ENCODE results near the gene KRTAP4-12.
"Not testable (repeated sequence)": the region's sequence is repeated elsewhere in the genome, so short reads cannot be mapped to it uniquely, and the experiment has no call there.

Gene KRTAP4-12

DNA sequence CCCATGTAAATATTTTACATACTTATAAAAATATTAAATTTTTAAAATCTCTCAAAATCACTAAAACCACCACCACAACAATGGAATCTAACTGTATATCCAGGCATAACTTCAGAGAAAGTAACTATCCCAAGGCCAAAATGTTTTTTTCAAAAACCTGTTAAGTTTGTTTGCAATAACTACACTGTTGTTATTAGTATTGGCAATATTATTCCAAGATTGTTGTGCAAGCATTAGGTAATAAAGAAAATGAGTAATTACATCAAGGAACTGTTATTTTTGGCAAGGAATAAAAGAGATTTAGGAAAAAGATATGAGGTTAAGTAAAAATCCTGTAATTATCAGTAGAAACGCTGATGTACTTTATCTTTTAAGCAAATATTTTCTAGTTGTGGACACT is 3.4 kb upstream of the KRTAP4-12 start:
- H3K4me3 ChIP-seq (ENCODE audit: low read depth, low read length): no peak overlapping the region

DNA sequence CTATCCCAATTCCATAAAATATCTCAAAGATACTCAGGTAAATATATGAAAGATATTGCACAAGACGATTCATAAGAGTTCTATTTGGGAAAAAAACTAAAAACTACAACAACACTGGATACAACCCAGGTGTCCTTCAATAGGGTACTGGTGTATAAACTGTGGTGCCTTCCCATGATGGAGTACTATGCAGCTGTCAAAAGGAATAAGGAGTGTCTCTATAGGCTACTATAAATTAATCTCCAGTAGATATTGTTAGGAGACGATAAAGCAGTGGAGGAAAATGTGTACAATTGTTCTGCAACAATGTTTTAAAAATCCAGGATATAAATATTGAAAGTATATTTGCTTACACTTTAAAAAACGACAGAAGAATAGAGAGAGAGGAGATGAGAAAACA is 2.4 kb upstream of the KRTAP4-12 start:
- H3K4me3 ChIP-seq (ENCODE audit: low read depth, low read length): no peak overlapping the region

DNA sequence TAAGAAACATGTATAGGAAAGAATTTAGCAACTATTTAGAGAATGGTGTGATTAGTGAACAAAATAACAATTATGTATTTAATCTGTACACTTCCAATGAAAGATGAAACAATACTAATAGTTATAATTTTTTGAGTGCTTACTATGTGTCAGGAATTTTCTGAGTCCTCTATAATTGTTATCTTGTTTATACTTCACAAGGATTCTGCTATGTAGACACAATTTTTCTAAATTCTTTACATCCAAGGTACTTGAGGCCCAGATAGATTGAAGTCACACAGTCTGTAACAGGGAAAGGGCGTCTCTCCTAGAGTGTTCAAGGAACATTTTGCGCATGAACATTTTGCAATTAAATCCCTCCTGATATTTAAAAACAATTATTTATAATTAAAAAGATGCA is 1.1 kb upstream of the KRTAP4-12 start:
- H3K4me3 ChIP-seq (ENCODE audit: low read depth, low read length): no peak overlapping the region

DNA sequence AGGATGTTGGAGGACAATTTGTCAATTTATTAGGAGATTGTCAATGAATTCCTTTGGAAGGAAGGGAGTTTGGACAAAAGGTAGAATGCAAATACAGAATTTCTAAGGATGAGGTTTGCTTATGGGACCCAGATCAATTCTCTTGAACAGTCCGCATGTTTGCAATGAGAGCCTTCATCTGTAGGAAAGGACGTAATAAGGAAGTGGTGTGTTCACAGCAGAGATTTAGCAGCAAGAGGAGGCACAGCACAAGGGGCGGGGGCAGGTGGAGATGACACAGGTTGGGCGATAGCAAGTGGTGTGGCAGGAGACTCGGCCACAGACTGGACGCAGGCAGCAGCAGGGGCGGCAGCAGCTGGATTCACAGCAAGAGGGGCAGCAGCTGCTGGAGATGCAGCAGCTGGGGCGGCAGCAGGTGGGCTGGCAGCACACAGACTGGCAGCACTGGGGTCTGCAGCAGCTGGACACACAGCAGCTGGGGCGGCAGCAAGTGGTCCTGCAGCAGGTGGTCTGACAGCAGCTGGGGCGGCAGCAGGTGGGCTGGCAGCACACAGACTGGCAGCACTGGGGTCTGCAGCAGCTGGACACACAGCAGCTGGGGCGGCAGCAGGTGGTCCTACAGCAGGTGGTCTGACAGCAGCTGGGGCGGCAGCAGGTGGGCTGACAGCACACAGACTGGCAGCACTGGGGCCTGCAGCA is 541 bp downstream of the KRTAP4-12 start:
- H3K4me3 ChIP-seq (ENCODE audit: low read depth, low read length): not testable (repeated sequence)

DNA sequence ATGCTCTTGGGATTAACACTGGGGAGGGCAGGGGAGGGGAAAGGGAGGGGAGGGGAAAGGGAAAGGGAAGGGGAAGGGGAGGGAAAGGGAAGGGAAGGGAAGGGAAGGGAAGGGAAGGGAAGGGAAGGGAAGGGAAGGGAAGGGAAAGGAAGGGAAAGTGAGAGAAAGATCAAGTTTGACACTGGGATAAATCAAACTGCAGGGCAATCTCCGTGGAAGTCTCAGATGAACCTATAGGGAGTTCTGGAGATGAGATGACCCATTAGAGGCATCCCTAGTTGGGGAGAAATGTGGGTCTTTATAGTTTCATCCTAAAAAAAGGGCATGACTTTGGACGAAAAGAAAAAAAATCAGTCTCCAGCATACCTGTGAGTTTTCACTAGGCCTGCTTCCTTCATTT is 2.2 kb downstream of the KRTAP4-12 start:
- no peak overlapping the region for H3K4me3 ChIP-seq (ENCODE audit: low read depth, low read length)

DNA sequence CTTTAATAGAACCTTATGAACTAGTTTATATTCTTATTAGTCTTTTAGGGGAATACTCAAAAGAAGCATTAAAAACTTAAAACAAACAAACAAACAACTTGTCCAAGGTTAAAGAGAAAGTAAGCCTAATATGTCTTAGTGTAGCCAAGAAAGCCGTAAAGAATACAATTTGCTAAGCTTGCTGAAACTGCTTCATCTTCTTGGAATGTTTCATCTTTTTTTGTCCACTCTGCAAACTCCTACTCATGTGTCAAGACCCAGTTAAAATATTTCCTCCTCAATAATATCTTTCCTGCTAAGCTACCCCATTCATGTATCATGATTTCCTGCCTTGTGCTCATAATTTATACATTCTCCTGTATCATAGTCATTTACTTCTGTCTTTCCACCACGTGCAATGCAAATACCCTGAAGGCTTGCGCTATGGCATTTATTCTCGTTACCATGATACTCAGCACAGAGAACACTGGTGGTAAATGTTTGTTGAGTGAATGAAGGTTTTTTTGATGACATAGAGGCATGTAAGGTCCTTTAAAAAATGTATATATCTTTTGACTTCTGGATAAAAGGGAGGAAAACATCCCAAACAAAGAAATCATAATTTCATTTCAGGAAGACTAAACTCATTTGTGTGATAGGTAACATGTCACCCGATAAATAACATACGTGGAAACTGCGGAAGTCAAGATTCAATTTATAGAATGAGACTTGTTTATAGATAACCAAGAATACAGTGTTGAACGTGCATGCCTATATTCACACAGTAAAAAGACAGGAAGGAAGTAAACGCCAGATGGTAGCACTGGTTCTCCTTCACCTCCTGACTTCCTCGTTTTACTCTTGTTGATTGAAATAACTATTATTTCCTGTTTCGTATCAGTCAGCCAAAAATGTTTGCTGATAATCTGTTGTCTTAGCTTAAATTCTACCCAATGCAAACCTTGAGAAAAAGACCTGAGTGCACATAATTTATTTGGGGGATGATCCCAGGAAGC is 4.0 kb downstream of the KRTAP4-12 start:
- H3K4me3 ChIP-seq (ENCODE audit: low read depth, low read length): not testable (repeated sequence)

DNA sequence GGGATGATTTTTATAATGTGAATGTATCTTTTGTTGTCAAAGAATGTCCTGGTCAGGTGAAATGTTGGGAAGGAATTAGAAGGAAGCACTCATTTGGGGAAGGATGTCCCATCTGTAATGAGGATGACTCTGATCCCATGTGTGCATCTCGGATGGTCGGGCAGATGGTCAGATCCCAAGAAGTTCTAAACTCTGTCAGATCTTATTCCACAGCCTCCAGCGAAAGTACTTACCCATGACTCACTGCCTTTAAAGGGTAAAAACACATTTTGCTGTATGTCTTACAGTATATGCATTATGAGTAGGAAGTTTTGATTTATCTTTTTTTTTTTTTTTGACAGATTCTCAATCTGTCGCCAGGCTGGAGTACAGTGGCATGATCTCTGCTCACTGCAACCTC is 5.3 kb downstream of the KRTAP4-12 start:
- no peak overlapping the region for H3K4me3 ChIP-seq (ENCODE audit: low read depth, low read length)

DNA sequence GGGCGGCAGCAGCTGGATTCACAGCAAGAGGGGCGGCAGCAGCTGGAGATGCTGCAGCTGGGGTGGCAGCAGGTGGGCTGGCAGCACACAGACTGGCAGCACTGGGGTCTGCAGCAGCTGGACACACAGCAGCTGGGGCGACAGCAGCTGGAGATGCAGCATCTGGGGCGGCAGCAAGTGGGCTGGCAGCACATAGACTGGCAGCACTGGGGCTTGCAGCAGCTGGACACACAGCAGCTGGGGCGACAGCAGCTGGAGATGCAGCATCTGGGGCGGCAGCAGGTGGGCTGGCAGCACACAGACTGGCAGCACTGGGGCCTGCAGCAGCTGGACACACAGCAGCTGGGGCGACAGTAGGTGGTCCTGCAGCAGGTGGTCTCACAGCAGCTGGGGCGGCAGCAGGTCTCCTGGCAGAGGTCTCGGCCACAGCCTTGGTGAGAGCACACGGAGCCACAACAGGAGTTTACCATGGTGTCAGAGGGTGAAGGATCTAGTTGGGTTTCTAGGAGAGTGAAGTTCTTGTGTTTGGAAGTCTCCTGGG is 6.1 kb downstream of the KRTAP4-12 start, which contains the start of gene KRTAP4-11:
KRTAP4-11 (minus strand) TSS at position 528 of the 541 bp plus-strand sequence; CDS start at position 470, 58 bp downstream.
- H3K4me3 ChIP-seq (ENCODE audit: low read depth, low read length): not testable (repeated sequence)

DNA sequence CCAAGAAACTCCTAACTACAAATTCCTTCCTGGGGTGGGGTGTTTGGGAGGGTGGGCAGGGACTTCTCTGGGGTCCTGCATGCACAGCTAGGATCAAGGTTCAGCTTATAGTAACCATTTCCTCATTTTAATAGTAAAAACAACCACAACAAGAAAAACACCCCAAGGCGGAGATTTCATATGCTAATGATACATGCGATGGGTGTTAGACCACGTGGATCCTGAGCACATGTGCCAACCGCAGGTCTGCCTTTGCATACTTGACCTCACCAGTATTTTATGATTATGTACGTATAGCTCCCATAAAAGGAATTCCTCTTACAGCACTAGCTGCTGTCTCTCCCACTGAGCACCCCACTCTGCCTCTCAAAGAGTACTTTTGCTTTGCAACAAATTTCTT is 7.7 kb downstream of the KRTAP4-12 start:
- no peak overlapping the region for H3K4me3 ChIP-seq (ENCODE audit: low read depth, low read length)

DNA sequence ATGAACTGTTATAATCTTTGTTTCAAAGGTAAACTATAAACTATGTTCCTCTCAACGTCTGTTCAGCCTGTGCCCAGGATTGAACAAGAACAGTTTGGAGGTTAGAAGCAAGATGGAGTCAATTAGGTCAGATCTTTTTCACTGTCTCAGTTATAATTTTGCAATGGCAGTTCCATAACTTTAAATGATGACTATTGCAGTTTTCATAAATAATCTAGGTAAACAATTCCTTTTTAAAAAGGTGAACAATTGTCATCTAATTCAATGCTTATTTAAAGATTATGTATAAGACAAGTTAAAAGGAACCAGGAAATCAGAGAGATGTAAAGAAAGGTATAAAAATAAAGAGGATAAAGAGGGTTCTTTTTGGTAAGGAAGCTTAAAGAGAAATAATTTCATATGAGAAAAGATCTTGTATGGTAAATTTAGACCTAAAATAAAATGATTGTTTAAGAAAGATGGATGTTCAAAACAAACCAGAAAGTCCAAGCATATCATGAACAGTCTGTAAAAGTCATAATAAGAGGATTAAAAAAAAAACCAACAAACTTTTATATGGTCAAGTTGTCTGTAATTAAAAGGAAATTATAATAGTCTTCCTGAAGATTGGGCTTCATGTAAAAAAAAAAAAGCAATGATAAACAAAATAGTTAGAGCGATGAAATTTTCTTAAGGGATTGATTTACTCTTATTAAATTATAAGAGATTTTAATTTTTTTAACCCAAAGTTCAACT is 12.7 kb downstream of the KRTAP4-12 start:
- H3K4me3 ChIP-seq (ENCODE audit: low read depth, low read length): no peak overlapping the region

DNA sequence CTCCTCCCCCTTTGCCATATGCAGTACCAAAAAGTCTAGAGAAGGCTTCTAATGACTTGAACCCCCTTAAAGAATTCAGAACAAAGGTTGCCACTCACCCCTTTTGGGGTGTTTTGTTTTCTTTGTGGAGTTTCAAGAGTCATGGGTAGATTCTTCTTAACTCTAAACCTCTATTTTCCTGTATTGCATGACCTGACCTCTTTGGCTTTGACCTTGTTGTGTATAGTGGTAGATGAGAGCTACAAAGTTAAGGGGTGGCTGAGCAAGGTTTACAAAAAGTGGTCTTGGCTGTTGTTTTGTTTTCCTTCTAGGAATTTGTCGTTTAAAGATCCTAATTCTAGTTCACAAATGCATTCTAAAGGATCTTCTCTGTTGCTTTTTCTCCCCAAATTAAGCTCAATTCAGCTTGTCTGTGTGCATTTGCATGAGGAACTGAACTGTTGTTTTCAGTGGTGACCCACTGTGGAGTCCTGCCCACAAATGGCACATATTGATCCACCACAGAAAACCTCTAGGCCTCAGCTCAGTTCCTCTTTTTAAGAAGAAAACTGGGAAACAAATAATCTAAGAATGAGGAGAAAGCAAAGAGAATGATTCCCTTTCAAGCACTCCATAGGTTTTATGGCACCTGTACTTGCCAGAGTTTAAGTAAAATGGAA is 15.1 kb downstream of the KRTAP4-12 start:
- not testable (repeated sequence) for H3K4me3 ChIP-seq (ENCODE audit: low read depth, low read length)

DNA sequence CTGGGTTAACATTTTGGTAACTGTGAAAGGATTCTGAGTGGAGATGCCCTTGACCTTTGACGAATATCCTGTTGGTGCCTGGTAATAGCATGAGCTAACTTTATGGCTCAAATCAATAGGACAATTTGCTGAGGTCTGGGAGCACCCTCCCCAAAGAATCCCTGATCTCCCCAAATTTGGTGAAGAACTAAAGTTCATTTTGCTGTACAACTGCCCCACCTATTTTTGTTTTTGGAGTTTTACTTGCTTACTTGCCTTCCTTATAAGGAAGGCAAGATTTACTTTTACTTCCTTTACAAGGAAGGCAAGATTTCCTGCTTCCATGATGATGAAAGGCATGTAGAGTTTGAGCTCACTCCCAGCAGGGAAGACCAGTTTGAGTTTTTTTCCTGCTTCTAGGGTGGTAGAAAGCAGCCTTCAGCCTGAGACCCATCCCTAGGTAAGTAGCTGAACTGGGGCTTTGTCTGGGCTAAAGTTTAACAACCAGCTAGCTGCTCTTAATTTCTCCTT is 16.0 kb downstream of the KRTAP4-12 start:
- no peak overlapping the region for H3K4me3 ChIP-seq (ENCODE audit: low read depth, low read length)

DNA sequence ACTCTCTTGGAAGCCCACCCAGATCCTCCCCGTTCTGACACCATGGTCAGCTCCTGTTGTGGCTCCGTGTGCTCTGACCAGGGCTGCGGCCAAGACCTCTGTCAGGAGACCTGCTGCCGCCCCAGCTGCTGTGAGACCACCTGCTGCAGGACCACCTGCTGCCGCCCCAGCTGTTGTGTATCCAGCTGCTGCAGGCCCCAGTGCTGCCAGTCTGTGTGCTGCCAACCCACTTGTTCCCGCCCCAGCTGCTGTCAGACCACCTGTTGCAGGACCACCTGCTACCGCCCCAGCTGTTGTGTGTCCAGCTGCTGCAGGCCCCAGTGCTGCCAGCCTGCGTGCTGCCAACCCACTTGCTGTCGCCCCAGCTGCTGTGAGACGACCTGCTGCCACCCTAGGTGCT is 18.6 kb downstream of the KRTAP4-12 start, which contains the start of gene KRTAP4-9:
KRTAP4-9 (plus strand) TSS at position 43 of the 400 bp plus-strand sequence; CDS start at position 43, 0 bp downstream.
- not testable (repeated sequence) for H3K4me3 ChIP-seq (ENCODE audit: low read depth, low read length)

DNA sequence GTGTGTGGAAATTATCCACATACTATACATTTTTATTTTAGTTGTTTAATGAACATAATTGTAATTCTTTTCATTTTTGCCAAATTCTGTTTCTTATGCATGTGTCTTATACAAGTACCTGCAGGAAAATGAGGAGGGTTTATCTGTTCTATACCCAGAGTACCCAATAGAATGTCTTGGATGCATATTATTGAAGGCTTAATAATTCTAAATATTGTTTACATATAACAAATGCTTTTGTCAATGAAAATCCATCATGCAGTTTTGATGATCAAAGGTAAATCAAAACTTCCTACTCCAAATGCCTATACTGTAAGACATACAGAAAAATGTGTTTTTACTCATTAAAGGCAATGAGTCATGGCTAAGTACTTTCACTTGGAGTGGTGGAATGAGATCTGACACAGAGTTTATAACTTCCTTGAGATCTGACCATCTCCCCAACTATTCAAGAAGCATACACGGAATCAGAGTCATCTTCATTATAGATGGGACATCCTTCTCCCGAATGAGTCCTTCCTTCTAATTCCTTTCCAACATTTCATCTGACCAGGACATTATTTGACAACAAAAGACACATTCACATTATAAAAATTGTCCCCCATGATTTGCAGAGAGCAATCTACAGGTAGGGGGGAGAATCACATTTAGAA is 19.5 kb downstream of the KRTAP4-12 start:
- not testable (repeated sequence) for H3K4me3 ChIP-seq (ENCODE audit: low read depth, low read length)

DNA sequence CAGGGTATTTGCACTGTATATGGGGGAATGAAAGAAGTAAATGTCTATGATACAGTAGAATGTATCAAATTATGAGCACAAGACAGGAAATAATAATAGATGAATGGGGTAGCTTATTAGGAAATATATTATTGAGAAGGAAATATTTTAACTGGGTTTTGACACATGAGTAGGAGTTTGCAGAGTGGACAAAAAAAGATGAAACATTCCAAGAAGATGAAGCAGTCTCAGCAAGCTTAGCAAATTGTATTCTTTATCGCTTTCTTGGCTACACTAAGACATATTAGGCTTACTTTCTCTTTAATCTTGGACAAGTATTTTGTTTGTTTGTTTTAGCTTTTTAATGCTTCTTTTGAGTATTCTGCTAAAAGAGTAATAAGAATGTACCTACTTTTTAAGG is 20.1 kb downstream of the KRTAP4-12 start:
- no peak overlapping the region for H3K4me3 ChIP-seq (ENCODE audit: low read depth, low read length)

DNA sequence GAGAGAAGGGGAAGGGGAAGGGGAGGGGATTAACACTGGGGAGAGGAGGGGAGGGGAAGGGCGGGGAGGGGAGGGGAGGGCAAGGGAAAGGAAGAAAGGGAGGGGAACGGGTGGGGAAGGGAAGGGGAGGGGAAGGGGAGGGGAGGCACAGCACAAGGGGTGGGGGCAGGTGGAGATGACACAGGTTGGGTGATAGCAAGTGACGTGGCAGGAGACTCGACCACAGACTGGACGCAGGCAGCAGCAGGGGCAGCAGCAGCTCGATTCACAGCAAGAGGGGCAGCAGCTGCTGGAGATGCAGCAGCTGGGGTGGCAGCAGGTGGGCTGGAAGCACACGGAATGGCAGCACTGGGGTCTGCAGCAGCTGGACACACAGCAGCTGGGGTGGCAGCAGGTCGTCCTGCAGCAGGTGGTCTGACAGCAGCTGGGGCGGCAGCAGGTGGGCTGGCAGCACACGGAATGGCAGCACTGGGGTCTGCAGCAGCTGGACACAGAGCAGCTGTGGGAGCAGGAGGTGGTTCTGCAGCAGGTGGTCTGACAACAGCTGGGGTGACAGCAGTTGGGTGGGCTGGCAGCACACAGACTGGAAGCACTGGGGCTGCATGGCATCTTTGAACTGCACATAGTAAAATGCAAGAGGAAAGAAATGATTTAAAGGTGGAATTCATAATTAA is 22.3 kb downstream of the KRTAP4-12 start, which contains the start of gene KRTAP4-16:
KRTAP4-16 (minus strand) TSS at position 624 of the 674 bp plus-strand sequence; CDS start at position 624, 0 bp downstream.
- H3K4me3 ChIP-seq (ENCODE audit: low read depth, low read length): no peak within 1 kb of the TSS

DNA sequence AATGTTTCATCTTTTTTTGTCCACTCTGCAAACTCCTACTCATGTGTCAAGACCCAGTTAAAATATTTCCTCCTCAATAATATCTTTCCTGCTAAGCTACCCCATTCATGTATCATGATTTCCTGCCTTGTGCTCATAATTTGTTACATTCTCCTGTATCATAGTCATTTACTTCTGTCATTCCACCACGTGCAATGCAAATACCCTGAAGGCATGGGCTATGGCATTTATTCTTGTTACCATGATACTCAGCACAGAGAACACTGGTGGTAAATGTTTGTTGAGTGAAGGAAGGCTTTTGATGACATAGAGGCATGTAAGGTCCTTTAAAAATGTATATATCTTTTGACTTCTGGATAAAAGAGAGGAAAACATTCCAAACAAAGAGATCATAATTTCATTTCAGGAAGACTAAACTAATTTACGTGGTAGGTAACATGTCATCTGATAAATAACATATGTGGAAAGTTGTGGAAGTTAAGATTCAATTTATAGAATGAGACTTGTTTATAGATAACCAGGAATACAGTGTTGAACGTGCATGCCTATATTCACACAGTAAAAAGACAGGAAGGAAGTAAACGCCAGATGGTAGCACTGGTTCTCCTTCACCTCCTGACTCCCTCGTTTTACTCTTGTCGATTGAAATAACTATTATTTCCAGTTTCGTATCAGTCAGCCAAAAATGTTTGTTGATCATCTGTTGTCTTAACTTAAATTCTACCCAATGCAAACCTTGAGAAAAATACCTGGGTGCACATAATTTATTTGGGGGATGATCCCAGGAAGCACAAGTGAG is 24.1 kb downstream of the KRTAP4-12 start:
- not testable (repeated sequence) for H3K4me3 ChIP-seq (ENCODE audit: low read depth, low read length)

DNA sequence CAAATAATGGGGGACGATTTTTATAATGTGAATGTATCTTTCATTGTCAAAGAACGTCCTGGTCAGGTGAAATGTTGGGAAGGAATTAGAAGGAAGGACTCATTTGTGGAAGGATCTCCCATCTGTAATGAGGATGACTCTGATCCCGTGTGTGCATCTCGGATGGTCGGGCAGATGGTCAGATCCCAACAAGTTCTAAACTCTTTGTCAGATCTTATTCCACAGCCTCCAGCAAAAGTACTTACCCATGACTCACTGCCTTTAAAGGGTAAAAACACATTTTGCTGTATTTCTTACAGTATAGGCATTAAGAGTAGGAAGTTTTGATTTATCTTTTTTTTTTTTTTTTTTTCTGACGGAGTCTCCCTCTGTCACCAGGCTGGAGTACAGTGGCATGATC is 25.5 kb downstream of the KRTAP4-12 start:
- no peak overlapping the region for H3K4me3 ChIP-seq (ENCODE audit: low read depth, low read length)
